CD4-positive, alpha-beta T cell (primary cell): ENCODE results near the gene GTF2H4. TPM values are rescaled to one million over a fixed set of nuclear protein-coding genes. Genes with fewer than 3 reads are reported as not detected.

Source experiments
- ATAC-seq: fragments of 200-7000 bp; cut with Tn5 transposase; one replicate; pipeline ENCODE4 v1.10.0; 2022; ENCODE audit warnings: mild to moderate bottlenecking; ENCODE audit not compliant: poor library complexity
- CTCF ChIA-PET: fragments of 350-600 bp; sonication (Branson Sonifier 250); formaldehyde crosslinking; loops from one replicate; lab custom pipeline; 2021; ENCODE audit warnings: antibody characterized with exemption, inconsistent platforms; lab: Charles Lee
- POLR2A ChIA-PET: fragments of 350-600 bp; sonication (Branson Sonifier 250); formaldehyde crosslinking; loops from one replicate; lab custom pipeline; 2021; ENCODE audit warnings: antibody characterized with exemption, inconsistent platforms; lab: Charles Lee
- DNase-seq, 14 experiments: peaks; one replicate each; pipeline ENCODE4 v3.0.0-alpha.2; 2013 to 2020; ENCODE audit warnings: mixed read lengths in 2 of 14
- H3K27ac ChIP-seq, 2 donors: one replicate each; pipeline versions ENCODE4 v1.5.1 to v1.7.0; 2013; ENCODE audit warnings: low read length in 2 of 2, low read depth in 1 of 2, mild to moderate bottlenecking in 1 of 2
- H3K27me3 ChIP-seq, 2 experiments: 1 replicate in 1 of 2; 2 replicates in 1 of 2; pipeline versions ENCODE4 v1.6.1 to v1.7.0; 2013; ENCODE audit warnings: low read length in 2 of 2, control low read depth in 1 of 2, mild to moderate bottlenecking in 1 of 2, moderate library complexity in 1 of 2; ENCODE audit not compliant: insufficient read depth in 2 of 2, control insufficient read depth in 1 of 2
- H3K36me3 ChIP-seq: one replicate; pipeline ENCODE4 v1.6.1; 2013; ENCODE audit warnings: low read length, control low read depth; ENCODE audit not compliant: insufficient read depth
- H3K4me1 ChIP-seq: one replicate; pipeline ENCODE4 v1.6.1; 2013; ENCODE audit warnings: low read length, control low read depth; ENCODE audit not compliant: insufficient read depth
- H3K4me3 ChIP-seq: one replicate; pipeline ENCODE4 v1.5.1; 2013; ENCODE audit warnings: mild to moderate bottlenecking, low read length, moderate library complexity
- H3K9me3 ChIP-seq, 2 experiments: 1 replicate in 1 of 2; 2 replicates in 1 of 2; pipeline versions ENCODE4 v1.6.1 to v1.7.0; 2013; ENCODE audit warnings: low read length in 2 of 2, mild to moderate bottlenecking in 2 of 2, control low read depth in 1 of 2, moderate library complexity in 1 of 2; ENCODE audit not compliant: control insufficient read depth in 1 of 2, insufficient read depth in 1 of 2
- H3K27ac Mint-ChIP-seq: one replicate; pipeline ENCODE4 v1.8.0; 2020; ENCODE audit warnings: mixed read lengths
- H3K27me3 Mint-ChIP-seq: one replicate; pipeline ENCODE4 v1.8.0; 2021; ENCODE audit warnings: mixed read lengths
- H3K36me3 Mint-ChIP-seq: one replicate; pipeline ENCODE4 v1.8.0; 2021; ENCODE audit warnings: low read depth, mixed read lengths
- H3K4me1 Mint-ChIP-seq: one replicate; pipeline ENCODE4 v1.8.0; 2021; ENCODE audit warnings: low read depth, mixed read lengths
- H3K4me3 Mint-ChIP-seq: one replicate; pipeline ENCODE4 v1.8.0; 2020; ENCODE audit warnings: mild to moderate bottlenecking, mixed read lengths
- H3K9me3 Mint-ChIP-seq: one replicate; pipeline ENCODE4 v1.8.0; 2020; ENCODE audit warnings: mixed read lengths
- CTCF ChIP-seq: fragments of 200-600 bp; IDR thresholded peaks from one replicate; pipeline ENCODE4 v1.8.0; 2022; ENCODE audit warnings: antibody characterized with exemption, mild to moderate bottlenecking
- intact Hi-C, 2 experiments: fragments of 100-400 bp; cut with DNase I in 1 of 2; cut with micrococcal nuclease in 1 of 2; formaldehyde crosslinking; loops; one replicate each; pipeline versions ENCODE4 v1.15.1 to v1.9.0; 2023 to 2025; cut with DNase I, micrococcal nuclease
- total RNA-seq, 174 experiments: library from RNA in 2 of 174; stranded (reverse) in 2 of 174; gene quantifications; one replicate each; pipeline ENCODE4 v1.2.3 and lab custom pipeline; 2021 to 2026

GTF2H4 gene
- total RNA-seq, 2 experiments from 2014 or later: 7.7 to 10.7 TPM

GRCh38 chr6:30875244-30876038 lies 32.6 kb upstream of the GTF2H4 start:
- CTCF ChIA-PET: no interaction called here
- POLR2A ChIA-PET: no interaction called here

GRCh38 chr6:30876039-30876730 lies 31.8 kb upstream of the GTF2H4 start:
- no peak for TF ChIP-seq CTCF
- H3K27ac Mint-ChIP-seq: no peak overlapping the region
- DNase-seq (no peak), ATAC-seq (no peak)
- peaks cover 13% of the 10 kb centered on the region for H3K4me1 ChIP-seq
- no peaks in the 10 kb centered on the region for H3K27me3 Mint-ChIP-seq
- no peaks in the 10 kb centered on the region for H3K9me3 Mint-ChIP-seq
- peaks cover 0 to 10% of the 10 kb centered on the region in 2 experiments for H3K9me3 ChIP-seq
- H3K4me3 ChIP-seq: no peak overlapping the region
- H3K27ac ChIP-seq: no peak overlapping the region
- intact Hi-C loops: loop anchor here in 1 of 2 experiments (2.0 kb wide), 1 partner anchor 131 kb away; the partner anchor contains the start of gene IER3
- no peak overlapping the region for H3K4me3 Mint-ChIP-seq
- H3K4me1 Mint-ChIP-seq: peaks cover 14% of the 10 kb centered on the region
- H3K36me3 Mint-ChIP-seq: peaks cover 6% of the 10 kb centered on the region
- ChIA-PET POLR2A (no interaction called here), CTCF (interaction anchor here (1.2 kb wide), 2 partner anchors 46 to 48 kb away, joined by 5 read pairs; no protein-coding TSS in a partner anchor)
- H3K27me3 ChIP-seq: no peaks in the 10 kb centered on the region
- H3K36me3 ChIP-seq: no peaks in the 10 kb centered on the region

More at GRCh38 chr6:30875244-30876038, 32.6 kb upstream of the GTF2H4 start:
- intact Hi-C loops: loop anchor here in 1 of 2 experiments (2.0 kb wide), 1 partner anchor 131 kb away; the partner anchor contains the start of gene IER3
- no peaks in the 10 kb centered on the region for H3K9me3 Mint-ChIP-seq
- DNase-seq: no peak
- peaks cover 13% of the 10 kb centered on the region for H3K4me1 ChIP-seq
- no peak for ATAC-seq
- H3K27me3 Mint-ChIP-seq: no peaks in the 10 kb centered on the region
- H3K36me3 ChIP-seq: no peaks in the 10 kb centered on the region
- H3K27me3 ChIP-seq: no peaks in the 10 kb centered on the region
- peaks cover 11% of the 10 kb centered on the region for H3K36me3 Mint-ChIP-seq
- H3K4me1 Mint-ChIP-seq: peaks cover 14% of the 10 kb centered on the region
- H3K27ac ChIP-seq: no peak overlapping the region
- no peak overlapping the region for H3K4me3 ChIP-seq
- no peak overlapping the region for H3K4me3 Mint-ChIP-seq
- peaks cover 2 to 10% of the 10 kb centered on the region in 2 experiments for H3K9me3 ChIP-seq
- no peak overlapping the region for H3K27ac Mint-ChIP-seq
- no peak for TF ChIP-seq CTCF

- Histone ChIP-seq H3K4me3 (peak overlapping the region; percentile 48), H3K27me3 (no peaks in the 10 kb centered on the region), H3K36me3 (no peaks in the 10 kb centered on the region), H3K27ac (no peak overlapping the region), H3K9me3 (no peaks in the 10 kb centered on the region), H3K4me1 (peaks cover 13% of the 10 kb centered on the region)
- H3K36me3 Mint-ChIP-seq: no peaks in the 10 kb centered on the region
- peak overlapping the region; percentile 1 for H3K27ac Mint-ChIP-seq
- intact Hi-C loops: loop anchor here (1.0 to 2.0 kb wide), 5 partner anchors 49 to 198 kb away; partner anchors contain the start of gene IER3 (in 2 of the 2)
- ATAC-seq (peak; percentile 74), DNase-seq (peak; percentile 55 to 86 (median 71))
- H3K9me3 Mint-ChIP-seq: no peaks in the 10 kb centered on the region
- H3K4me1 Mint-ChIP-seq: peaks cover 19% of the 10 kb centered on the region
- POLR2A ChIA-PET: interaction anchor here (1.0 kb wide), 1 partner anchor 195 kb away, joined by 3 read pairs; no protein-coding TSS in a partner anchor
- TF ChIP-seq CTCF: peak; percentile 91
- CTCF ChIA-PET: interaction anchor here (0.7 to 1.4 kb wide), 7 partner anchors 48 to 210 kb away, joined by 3 to 5 read pairs (median 4); no protein-coding TSS in a partner anchor
- H3K27me3 Mint-ChIP-seq: no peaks in the 10 kb centered on the region
- peak overlapping the region; percentile 34 for H3K4me3 Mint-ChIP-seq
Measured at GRCh38 chr6:30877419-30878262, 30.4 kb upstream of the GTF2H4 start.
